Stimulated activated CD4-positive, alpha-beta T cell treated with anti-CD3 and anti-CD28 coated beads, Interleukin-15, amount 100 ng/mL, for 1 hour (primary cell): Measurements from ENCODE around the gene BCAS3.
"Not testable (repeated sequence)": the region's sequence is repeated elsewhere in the genome, so short reads cannot be mapped to it uniquely, and the experiment has no call there.

Source experiments
- DNase-seq, 2 donors: peaks; one replicate each; pipeline ENCODE4 v3.0.0-alpha.2; 2020; ENCODE audit warnings: low read depth in 1 of 2, low spot score in 1 of 2

Gene BCAS3

GRCh38 chr17:60863892-60864707, 186.4 kb downstream of the BCAS3 start:
- no peak for DNase-seq

GRCh38 chr17:60864708-60865005, 187.0 kb downstream of the BCAS3 start:
- no peak for DNase-seq

- DNase-seq = no peak
Observed at GRCh38 chr17:60874772-60875171, 197.1 kb downstream of the BCAS3 start.

GRCh38 chr17:60886731-60887613, 209.3 kb downstream of the BCAS3 start:
- DNase-seq = not testable (repeated sequence)

- DNase-seq = no peak
Observed at GRCh38 chr17:60887614-60888028, 210.0 kb downstream of the BCAS3 start.

GRCh38 chr17:60888812-60889709, 211.4 kb downstream of the BCAS3 start:
- no peak for DNase-seq

- DNase-seq = no peak
Observed at GRCh38 chr17:60891149-60891548, 213.5 kb downstream of the BCAS3 start.

GRCh38 chr17:60893475-60893874, 215.8 kb downstream of the BCAS3 start:
- no peak for DNase-seq

GRCh38 chr17:60896996-60897395, 219.3 kb downstream of the BCAS3 start:
- no peak for DNase-seq

- DNase-seq = no peak
Observed at GRCh38 chr17:60899115-60899514, 221.5 kb downstream of the BCAS3 start.

- no peak for DNase-seq
Observed at GRCh38 chr17:60900688-60901087, 223.0 kb downstream of the BCAS3 start.

GRCh38 chr17:60901242-60901641, 223.6 kb downstream of the BCAS3 start:
- DNase-seq = no peak

- DNase-seq = no peak
Observed at GRCh38 chr17:60901806-60902205, 224.2 kb downstream of the BCAS3 start.

GRCh38 chr17:60902399-60902798, 224.7 kb downstream of the BCAS3 start:
- DNase-seq = no peak

- no peak for DNase-seq
Observed at GRCh38 chr17:60904582-60904981, 226.9 kb downstream of the BCAS3 start.

GRCh38 chr17:60905709-60906108, 228.1 kb downstream of the BCAS3 start:
- no peak for DNase-seq

GRCh38 chr17:60908324-60908723, 230.7 kb downstream of the BCAS3 start:
- no peak for DNase-seq

GRCh38 chr17:60909405-60909804, 231.8 kb downstream of the BCAS3 start:
- DNase-seq = no peak

- no peak for DNase-seq
Observed at GRCh38 chr17:60910415-60910814, 232.8 kb downstream of the BCAS3 start.

GRCh38 chr17:60914078-60914477, 236.4 kb downstream of the BCAS3 start:
- no peak for DNase-seq

- no peak for DNase-seq
Observed at GRCh38 chr17:60916043-60916442, 238.4 kb downstream of the BCAS3 start.
